Retinal pigment epithelial cell (primary cell): ENCODE results near the gene CSNK1A1L.
A peak's percentile ranks its signal among the peaks of the same experiment; 100 is the strongest.

Experiments used
- DNase-seq: peaks from one replicate; pipeline ENCODE4 v3.0.0-alpha.2; 2010; ENCODE audit warnings: low read depth
- H3K4me3 ChIP-seq: 2 replicates; pipeline ENCODE4 v1.5.1; 2011; ENCODE audit warnings: mild to moderate bottlenecking, low read length, control low read depth, moderate library complexity
- TF ChIP-seq, protein P1 (sequence below): conservative IDR thresholded peaks from 2 replicates; pipeline ENCODE4 v1.5.1; 2011; ENCODE audit warnings: low read depth, low read length, control low read depth, inconsistent platforms

CSNK1A1L gene

DNA sequence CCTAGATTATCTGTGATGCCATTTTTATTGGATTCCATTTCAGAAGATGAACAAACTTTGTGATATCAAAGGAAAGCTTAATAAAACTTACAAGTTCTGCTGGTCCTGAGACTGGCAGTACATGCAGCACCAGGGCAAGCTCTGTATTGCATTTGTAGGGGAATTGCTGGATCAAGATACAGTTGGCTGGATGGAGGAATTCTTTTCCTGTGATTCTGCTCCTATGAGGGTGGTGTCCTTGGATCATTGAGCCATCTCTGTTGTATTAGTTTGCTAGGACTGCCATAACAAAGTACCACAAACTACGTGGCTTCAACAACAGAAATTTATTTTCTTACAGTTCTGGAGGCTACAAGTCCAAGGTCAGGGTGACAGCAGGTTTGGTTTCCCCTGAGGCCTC, 33.9 kb upstream of the CSNK1A1L start:
- DNase-seq: no peak
- TF ChIP-seq, protein P1, sequence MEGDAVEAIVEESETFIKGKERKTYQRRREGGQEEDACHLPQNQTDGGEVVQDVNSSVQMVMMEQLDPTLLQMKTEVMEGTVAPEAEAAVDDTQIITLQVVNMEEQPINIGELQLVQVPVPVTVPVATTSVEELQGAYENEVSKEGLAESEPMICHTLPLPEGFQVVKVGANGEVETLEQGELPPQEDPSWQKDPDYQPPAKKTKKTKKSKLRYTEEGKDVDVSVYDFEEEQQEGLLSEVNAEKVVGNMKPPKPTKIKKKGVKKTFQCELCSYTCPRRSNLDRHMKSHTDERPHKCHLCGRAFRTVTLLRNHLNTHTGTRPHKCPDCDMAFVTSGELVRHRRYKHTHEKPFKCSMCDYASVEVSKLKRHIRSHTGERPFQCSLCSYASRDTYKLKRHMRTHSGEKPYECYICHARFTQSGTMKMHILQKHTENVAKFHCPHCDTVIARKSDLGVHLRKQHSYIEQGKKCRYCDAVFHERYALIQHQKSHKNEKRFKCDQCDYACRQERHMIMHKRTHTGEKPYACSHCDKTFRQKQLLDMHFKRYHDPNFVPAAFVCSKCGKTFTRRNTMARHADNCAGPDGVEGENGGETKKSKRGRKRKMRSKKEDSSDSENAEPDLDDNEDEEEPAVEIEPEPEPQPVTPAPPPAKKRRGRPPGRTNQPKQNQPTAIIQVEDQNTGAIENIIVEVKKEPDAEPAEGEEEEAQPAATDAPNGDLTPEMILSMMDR: no peak
- no peak overlapping the region for H3K4me3 ChIP-seq

DNA sequence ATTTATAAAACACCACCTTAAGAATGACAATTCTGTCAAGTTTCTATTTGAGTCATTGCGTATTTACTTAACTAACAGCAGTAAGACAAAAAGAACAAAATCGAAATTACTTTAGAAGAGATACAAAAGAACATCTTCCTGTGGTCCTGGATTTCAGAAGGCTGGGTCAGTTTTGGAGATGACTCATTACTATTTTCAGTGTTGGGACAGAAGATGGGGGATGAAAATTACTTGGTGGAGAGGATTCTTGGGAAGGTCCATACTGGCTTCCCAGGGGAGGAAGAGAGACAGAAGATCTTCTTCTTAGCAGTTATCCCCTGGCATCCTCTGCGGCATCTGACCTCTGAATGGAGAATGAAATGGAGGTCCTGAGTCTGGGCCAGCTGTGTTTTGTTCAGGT, 33.5 kb upstream of the CSNK1A1L start:
- TF ChIP-seq, protein P1: no peak
- H3K4me3 ChIP-seq: no peak overlapping the region
- no peak for DNase-seq

DNA sequence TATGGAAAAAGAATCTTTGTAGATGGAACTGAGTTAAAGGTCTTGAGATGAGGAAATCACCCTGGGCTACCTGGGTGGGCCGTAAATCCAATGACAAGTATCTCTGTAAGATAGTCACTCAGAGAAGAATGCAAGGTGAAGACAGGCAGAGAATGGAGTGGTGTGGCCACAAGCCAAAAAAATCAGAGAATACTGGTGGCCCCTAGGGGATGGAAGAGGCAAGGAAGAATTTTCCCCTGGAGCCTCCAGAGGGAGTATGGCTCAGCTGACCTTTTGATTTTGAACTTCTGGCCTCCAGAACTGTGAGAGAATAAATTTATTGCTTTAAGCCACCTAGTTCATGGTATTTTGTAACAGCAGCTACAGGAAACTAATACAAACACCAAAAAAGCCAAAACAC, 32.7 kb upstream of the CSNK1A1L start:
- H3K4me3 ChIP-seq: no peak overlapping the region
- TF ChIP-seq, protein P1: peak; percentile 36
- no peak for DNase-seq

DNA sequence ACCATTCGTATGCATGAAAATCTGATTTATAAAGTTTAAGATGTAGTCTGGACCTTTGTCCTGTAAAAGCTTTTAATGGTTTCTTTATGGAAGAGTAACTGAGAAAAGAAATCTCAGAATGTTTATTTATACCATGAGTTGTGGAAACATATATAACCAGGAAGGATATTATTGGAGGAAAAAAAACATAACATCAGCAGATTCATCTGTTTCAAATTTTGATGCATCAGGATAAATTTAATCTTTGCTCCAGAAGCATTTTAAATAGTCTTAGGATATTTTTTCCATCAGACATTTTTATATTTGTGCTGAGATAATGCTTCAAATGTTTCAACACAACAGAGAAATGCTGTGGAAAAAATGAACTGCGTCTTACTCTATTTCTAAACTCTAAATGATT, 31.2 kb upstream of the CSNK1A1L start:
- no peak overlapping the region for H3K4me3 ChIP-seq
- TF ChIP-seq, protein P1: no peak
- DNase-seq: no peak

DNA sequence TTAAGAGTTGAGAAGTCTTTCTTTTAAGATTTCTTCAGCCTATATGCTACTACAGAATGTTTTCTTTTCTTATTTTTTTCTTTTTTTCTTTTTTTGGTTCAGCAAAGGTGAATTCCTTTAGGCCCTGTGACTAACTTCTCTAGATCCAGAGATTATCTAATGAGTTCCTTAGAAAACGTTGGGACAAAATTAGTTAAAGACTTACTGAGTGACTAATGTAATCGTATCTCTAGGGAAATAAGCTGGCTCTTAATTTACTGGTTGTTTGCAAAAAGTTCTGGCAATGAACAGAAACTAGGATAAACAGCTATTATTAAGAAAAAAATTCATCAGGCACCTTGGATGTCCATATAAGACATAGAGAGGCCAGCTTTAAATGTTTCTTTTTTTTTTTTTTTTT, 30.7 kb upstream of the CSNK1A1L start:
- no peak for DNase-seq
- TF ChIP-seq, protein P1: no peak
- no peak overlapping the region for H3K4me3 ChIP-seq

DNA sequence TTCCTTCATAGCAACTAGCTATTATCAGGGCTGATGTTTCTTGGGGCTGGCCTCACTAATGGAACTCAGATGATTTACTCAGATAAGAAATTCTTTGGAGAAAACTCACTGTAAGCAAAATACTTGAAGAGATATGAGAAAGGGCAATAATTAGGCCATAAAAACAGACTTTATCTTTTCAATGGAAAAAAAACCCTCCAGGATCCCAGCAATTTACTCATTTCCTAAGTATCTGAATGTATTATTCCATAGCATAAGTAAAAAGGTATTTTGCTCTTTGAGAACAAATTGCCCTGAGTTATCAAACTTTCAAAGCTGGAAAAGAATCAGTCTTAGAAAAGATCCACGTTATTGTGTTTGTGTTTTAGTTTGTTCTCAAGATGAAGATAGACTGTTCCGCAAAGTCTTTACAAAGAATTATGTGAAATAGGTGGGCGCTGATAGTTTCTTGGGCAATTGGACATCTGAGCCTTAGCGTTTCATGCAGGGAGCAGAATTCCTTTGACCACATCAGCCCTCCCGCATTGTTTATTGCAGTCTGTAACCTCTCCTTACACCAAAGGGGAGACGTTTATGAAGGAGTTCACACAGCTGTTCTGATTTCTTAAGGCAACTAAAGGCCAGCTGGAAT, 29.1 kb upstream of the CSNK1A1L start:
- TF ChIP-seq, protein P1: no peak
- no peak overlapping the region for H3K4me3 ChIP-seq
- no peak for DNase-seq

DNA sequence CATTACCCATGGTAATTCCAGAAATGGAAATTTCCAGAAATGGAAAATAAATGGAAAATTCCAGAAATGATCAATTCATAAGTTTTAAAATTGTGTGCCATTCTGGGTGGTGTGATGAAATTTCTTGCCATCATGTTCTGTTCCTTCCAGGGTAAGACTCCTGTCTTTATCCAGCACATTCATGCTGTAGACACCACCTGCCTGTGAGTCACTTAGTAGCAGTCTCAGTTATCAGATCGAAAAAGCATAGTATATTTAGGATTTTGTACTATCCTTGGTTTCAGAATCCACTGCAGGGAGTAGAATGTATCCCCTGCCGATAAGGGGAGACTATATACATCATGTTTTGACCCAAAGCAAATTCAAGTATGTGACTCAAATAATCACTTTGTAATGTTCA, 26.7 kb upstream of the CSNK1A1L start:
- TF ChIP-seq, protein P1: no peak
- H3K4me3 ChIP-seq: no peak overlapping the region
- no peak for DNase-seq
